ENCODE measurements around the gene ABCC6. TPM values are rescaled to one million over a fixed set of nuclear protein-coding genes. Genes with fewer than 3 reads are reported as not detected.

Gene ABCC6
- total RNA-seq, 2 experiments from 2014 or later, result not detected

DNA sequence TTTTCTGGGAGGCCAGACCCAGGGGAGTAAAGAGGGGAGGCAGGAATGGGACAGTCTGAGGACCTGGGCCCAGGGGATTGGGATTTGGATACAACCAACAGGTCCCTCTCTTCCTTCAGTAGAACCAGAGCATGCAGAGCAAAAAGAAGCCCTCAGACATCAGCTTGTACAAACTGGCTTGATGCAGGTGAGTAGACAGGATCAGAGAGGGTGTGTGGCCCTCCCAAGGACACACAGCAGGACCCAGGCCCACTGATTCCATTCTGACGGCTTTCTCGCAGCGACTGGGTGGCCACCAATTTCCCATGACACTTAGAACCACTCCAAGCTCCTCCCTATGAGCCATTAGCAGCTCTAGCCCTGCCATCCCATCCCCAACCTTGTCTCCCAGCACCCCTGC lies 63.6 kb downstream of the ABCC6 start:
- H3K4me2 ChIP-seq (ENCODE audit: low read length), result no peak overlapping the region
- no peaks in the 10 kb centered on the region for H3K9me2 ChIP-seq (ENCODE audit: insufficient read depth, low read length)
- no peak overlapping the region for H3K4me3 ChIP-seq (ENCODE audit: low read depth, low read length, poor library complexity, severe bottlenecking)
- CTCF ChIA-PET (ENCODE audit: unreplicated experiment), result no interaction called here
- H3K27ac ChIP-seq (ENCODE audit: low read depth, low read length, poor library complexity, severe bottlenecking), result no peak overlapping the region
- TF ChIP-seq EZH2phosphoT487 (IDR thresholded peaks at IDR 0.05; ENCODE audit: borderline replicate concordance, low read depth, low read length) (no peak), CTCF (conservative IDR thresholded peaks at IDR 0.05; ENCODE audit: low read length) (no peak)
- no TSS peak for BruUV-seq (replicated peaks)
- H3K4me1 ChIP-seq (ENCODE audit: insufficient read depth, low read length, poor library complexity, severe bottlenecking), result no peaks in the 10 kb centered on the region
- no peaks in the 10 kb centered on the region for H3K79me2 ChIP-seq (ENCODE audit: insufficient read depth, low read depth, low read length)
- H3K36me3 ChIP-seq (ENCODE audit: insufficient read depth, low read length), result no peaks in the 10 kb centered on the region
- POLR2A ChIA-PET, result interaction anchor here (0.6 kb wide), 1 partner anchor 257 kb away, joined by 3 read pairs; no protein-coding TSS in a partner anchor
- no peaks in the 10 kb centered on the region for H4K20me1 ChIP-seq (ENCODE audit: insufficient read depth, low read length)
- no peaks in the 10 kb centered on the region for H3K9me3 ChIP-seq (ENCODE audit: low read length)
- intact Hi-C loops (cut with micrococcal nuclease; ENCODE audit: unreplicated experiment), result no loop called here
- no peak for DNase-seq (ENCODE audit: low spot score)
- H2AFZ ChIP-seq (ENCODE audit: low read length), result no peak overlapping the region

- no TSS peak for BruUV-seq (replicated peaks)
- Histone ChIP-seq H3K36me3 (ENCODE audit: insufficient read depth, low read length) (no peaks in the 10 kb centered on the region), H3K4me1 (ENCODE audit: insufficient read depth, low read length, poor library complexity, severe bottlenecking) (no peaks in the 10 kb centered on the region), H3K27ac (ENCODE audit: low read depth, low read length, poor library complexity, severe bottlenecking) (no peak overlapping the region), H3K9me3 (ENCODE audit: low read length) (no peaks in the 10 kb centered on the region), H2AFZ (ENCODE audit: low read length) (no peak overlapping the region), H3K9me2 (ENCODE audit: insufficient read depth, low read length) (no peaks in the 10 kb centered on the region), H3K4me2 (ENCODE audit: low read length) (no peak overlapping the region), H3K4me3 (ENCODE audit: low read depth, low read length, poor library complexity, severe bottlenecking) (no peak overlapping the region), H3K79me2 (ENCODE audit: insufficient read depth, low read depth, low read length) (no peaks in the 10 kb centered on the region), H4K20me1 (ENCODE audit: insufficient read depth, low read length) (no peaks in the 10 kb centered on the region)
- CTCF ChIA-PET (ENCODE audit: unreplicated experiment), result no interaction called here
- TF ChIP-seq CTCF (conservative IDR thresholded peaks at IDR 0.05; ENCODE audit: low read length), result no peak
- no peak for TF ChIP-seq EZH2phosphoT487 (IDR thresholded peaks at IDR 0.05; ENCODE audit: borderline replicate concordance, low read depth, low read length)
- no peak for DNase-seq (ENCODE audit: low spot score)
- intact Hi-C loops (cut with micrococcal nuclease; ENCODE audit: unreplicated experiment), result no loop called here
- POLR2A ChIA-PET, result no interaction called here
These were observed 64.4 kb downstream of the ABCC6 start for GRCh38 chr16:16158741-16159374.

DNA sequence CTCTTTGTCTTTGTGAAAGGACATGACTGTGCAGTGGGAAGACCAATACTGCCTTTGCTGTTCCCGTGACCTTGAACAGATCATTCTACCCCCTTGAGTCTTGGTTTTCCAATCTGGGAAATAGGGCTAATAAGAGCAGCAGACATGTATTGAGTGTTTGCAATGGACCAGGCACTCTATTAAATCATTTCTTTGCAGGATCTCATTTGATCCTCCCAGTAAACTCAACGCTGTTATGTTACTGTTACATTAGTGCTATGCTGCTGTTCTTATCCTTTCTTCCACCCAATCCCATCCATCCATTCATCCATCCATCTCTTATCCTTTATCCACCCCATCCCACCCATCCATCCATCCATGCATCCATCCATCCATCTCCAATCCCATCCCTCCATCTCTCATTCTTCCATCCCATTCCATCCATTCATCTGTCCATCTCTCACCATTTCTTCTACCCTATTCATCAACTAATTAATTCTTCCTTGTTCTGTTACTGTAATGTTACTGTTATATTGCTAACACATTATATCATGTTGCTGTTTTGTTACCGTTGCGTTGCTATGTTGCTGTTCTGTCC lies 65.1 kb downstream of the ABCC6 start:
- Histone ChIP-seq H3K9me2 (ENCODE audit: insufficient read depth, low read length) (no peaks in the 10 kb centered on the region), H3K79me2 (ENCODE audit: insufficient read depth, low read depth, low read length) (no peaks in the 10 kb centered on the region), H3K4me3 (ENCODE audit: low read depth, low read length, poor library complexity, severe bottlenecking) (no peak overlapping the region), H3K27ac (ENCODE audit: low read depth, low read length, poor library complexity, severe bottlenecking) (no peak overlapping the region), H3K36me3 (ENCODE audit: insufficient read depth, low read length) (no peaks in the 10 kb centered on the region), H2AFZ (ENCODE audit: low read length) (no peak overlapping the region), H3K9me3 (ENCODE audit: low read length) (no peaks in the 10 kb centered on the region), H3K4me2 (ENCODE audit: low read length) (no peak overlapping the region), H4K20me1 (ENCODE audit: insufficient read depth, low read length) (no peaks in the 10 kb centered on the region), H3K4me1 (ENCODE audit: insufficient read depth, low read length, poor library complexity, severe bottlenecking) (no peaks in the 10 kb centered on the region)
- TF ChIP-seq EZH2phosphoT487 (IDR thresholded peaks at IDR 0.05; ENCODE audit: borderline replicate concordance, low read depth, low read length) (no peak), CTCF (conservative IDR thresholded peaks at IDR 0.05; ENCODE audit: low read length) (no peak)
- no TSS peak for BruUV-seq (replicated peaks)
- no peak for DNase-seq (ENCODE audit: low spot score)
- POLR2A ChIA-PET, result no interaction called here
- CTCF ChIA-PET (ENCODE audit: unreplicated experiment), result no interaction called here
- intact Hi-C loops (cut with micrococcal nuclease; ENCODE audit: unreplicated experiment), result no loop called here
